H9 (cell line): ENCODE results near the gene CLDN22. TPM values are rescaled to one million over a fixed set of nuclear protein-coding genes. Genes with fewer than 3 reads are reported as not detected.

ENCODE experiments used
- DNase-seq: peaks from one replicate; pipeline ENCODE4 v3.0.0-alpha.2; 2017
- H2AFZ ChIP-seq: one replicate; pipeline ENCODE4 v1.6.1; 2013; ENCODE audit warnings: mild to moderate bottlenecking, low read length, control low read depth, moderate library complexity
- H2AK5ac ChIP-seq: 2 replicates; pipeline ENCODE4 v1.6.1; 2013; ENCODE audit warnings: low read length, control low read depth, mixed read lengths; ENCODE audit not compliant: insufficient read length
- H2BK120ac ChIP-seq: one replicate; pipeline ENCODE4 v1.6.1; 2013; ENCODE audit warnings: low read depth, mild to moderate bottlenecking, low read length, control low read depth, inconsistent platforms; ENCODE audit not compliant: poor library complexity, severe bottlenecking
- H2BK12ac ChIP-seq: 2 replicates; pipeline ENCODE4 v1.6.1; 2013; ENCODE audit warnings: low read length, control low read depth, mixed read lengths, low read depth; ENCODE audit not compliant: insufficient read length
- H2BK15ac ChIP-seq: 2 replicates; pipeline ENCODE4 v1.6.1; 2013; ENCODE audit warnings: low read depth, low read length, control low read depth
- H2BK20ac ChIP-seq: one replicate; pipeline ENCODE4 v1.6.1; 2013; ENCODE audit warnings: low read depth, mild to moderate bottlenecking, low read length, control low read depth, inconsistent platforms; ENCODE audit not compliant: poor library complexity, severe bottlenecking
- H2BK5ac ChIP-seq: 2 replicates; pipeline ENCODE4 v1.6.1; 2013; ENCODE audit warnings: low read length, control low read depth, mixed read lengths; ENCODE audit not compliant: insufficient read length
- H3K14ac ChIP-seq: 2 replicates; pipeline ENCODE4 v1.6.1; 2013; ENCODE audit warnings: low read length, control low read depth; ENCODE audit not compliant: insufficient read depth
- H3K18ac ChIP-seq: 2 replicates; pipeline ENCODE4 v1.6.1; 2013; ENCODE audit warnings: low read depth, mild to moderate bottlenecking, mixed read lengths, low read length, control low read depth; ENCODE audit not compliant: insufficient read length
- H3K23ac ChIP-seq: 2 replicates; pipeline ENCODE4 v1.6.1; 2013; ENCODE audit warnings: low read length, control low read depth, mixed read lengths, low read depth; ENCODE audit not compliant: insufficient read length
- H3K23me2 ChIP-seq: 2 replicates; pipeline ENCODE4 v1.6.1; 2013; ENCODE audit warnings: low read depth, mild to moderate bottlenecking, mixed read lengths, low read length, control low read depth; ENCODE audit not compliant: insufficient read length, poor library complexity, severe bottlenecking
- H3K27ac ChIP-seq: 2 replicates; pipeline ENCODE4 v1.5.1; 2013; ENCODE audit warnings: low read length, control low read depth, mixed read lengths, low read depth; ENCODE audit not compliant: insufficient read length
- H3K27me3 ChIP-seq: 2 replicates; pipeline ENCODE4 v1.6.1; 2013; ENCODE audit warnings: low read length, control low read depth, inconsistent platforms; ENCODE audit not compliant: insufficient read depth
- H3K4ac ChIP-seq: 2 replicates; pipeline ENCODE4 v1.6.1; 2013; ENCODE audit warnings: low read depth, mild to moderate bottlenecking, control low read depth, inconsistent platforms, low read length, moderate library complexity
- H3K4me1 ChIP-seq: 2 replicates; pipeline ENCODE4 v1.6.1; 2013; ENCODE audit warnings: low read length, control low read depth, inconsistent platforms; ENCODE audit not compliant: insufficient read depth
- H3K4me2 ChIP-seq: 2 replicates; pipeline ENCODE4 v1.6.1; 2013; ENCODE audit warnings: low read length, control low read depth, mixed read lengths; ENCODE audit not compliant: insufficient read length, insufficient read depth
- H3K56ac ChIP-seq: 2 replicates; pipeline ENCODE4 v1.6.1; 2013; ENCODE audit warnings: low read depth, mild to moderate bottlenecking, mixed read lengths, low read length, control low read depth; ENCODE audit not compliant: insufficient read length
- H3K79me1 ChIP-seq: 2 replicates; pipeline ENCODE4 v1.6.1; 2013; ENCODE audit warnings: low read depth, mild to moderate bottlenecking, moderate library complexity, low read length, control low read depth, inconsistent platforms; ENCODE audit not compliant: insufficient read depth, poor library complexity, severe bottlenecking
- H3K79me2 ChIP-seq: 2 replicates; pipeline ENCODE4 v1.6.1; 2013; ENCODE audit warnings: low read length, control low read depth, inconsistent platforms; ENCODE audit not compliant: insufficient read depth
- H3K9ac ChIP-seq: 2 replicates; pipeline ENCODE4 v1.6.1; 2013; ENCODE audit warnings: low read length, control low read depth, mixed read lengths; ENCODE audit not compliant: insufficient read length; ENCODE audit errors: extremely low read depth
- H3K9me3 ChIP-seq: one replicate; pipeline ENCODE4 v1.6.1; 2013; ENCODE audit warnings: low read depth, low read length, inconsistent platforms; ENCODE audit not compliant: control insufficient read depth
- H3T11ph ChIP-seq: one replicate; pipeline ENCODE4 v1.6.1; 2013; ENCODE audit warnings: mild to moderate bottlenecking, low read length, control low read depth, inconsistent platforms
- H4K20me1 ChIP-seq: one replicate; pipeline ENCODE4 v1.6.1; 2013; ENCODE audit not compliant: control insufficient read depth, insufficient read length, insufficient read depth
- H4K5ac ChIP-seq: 2 replicates; pipeline ENCODE4 v1.6.1; 2013; ENCODE audit warnings: low read depth, mild to moderate bottlenecking, mixed read lengths, low read length, control low read depth; ENCODE audit not compliant: insufficient read length
- H4K8ac ChIP-seq: replicated peaks from 2 replicates; pipeline ENCODE4 v1.6.1; 2013; ENCODE audit warnings: low read length, control low read depth, mixed read lengths, low read depth; ENCODE audit not compliant: insufficient read length
- H4K91ac ChIP-seq: 2 replicates; pipeline ENCODE4 v1.6.1; 2013; ENCODE audit warnings: low read depth, mild to moderate bottlenecking, moderate library complexity, mixed read lengths, low read length, control low read depth; ENCODE audit not compliant: insufficient read length
- H3K27ac Mint-ChIP-seq, 3 experiments: 2 replicates in 2 of 3; 3 replicates in 1 of 3; pipeline ENCODE4 v1.8.0; 2020 to 2021; ENCODE audit warnings: mixed read lengths in 3 of 3, mild to moderate bottlenecking in 1 of 3, moderate library complexity in 1 of 3
- H3K27me3 Mint-ChIP-seq: 2 replicates; pipeline ENCODE4 v1.8.0; 2021; ENCODE audit warnings: low read depth, mild to moderate bottlenecking, moderate library complexity, mixed read lengths
- H3K36me3 Mint-ChIP-seq, 3 experiments: 2 replicates in 2 of 3; 3 replicates in 1 of 3; pipeline ENCODE4 v1.8.0; 2020 to 2021; ENCODE audit warnings: low read depth in 3 of 3, mixed read lengths in 3 of 3; ENCODE audit not compliant: insufficient read depth in 1 of 3
- H3K4me1 Mint-ChIP-seq, 2 experiments: 2 replicates each; pipeline ENCODE4 v1.8.0; 2020; ENCODE audit warnings: mixed read lengths in 2 of 2
- H3K4me3 Mint-ChIP-seq, 2 experiments: 2 replicates in 1 of 2; 3 replicates in 1 of 2; pipeline ENCODE4 v1.8.0; 2020 to 2021; ENCODE audit warnings: mild to moderate bottlenecking in 2 of 2, mixed read lengths in 2 of 2, moderate library complexity in 1 of 2
- H3K9me3 Mint-ChIP-seq, 2 experiments: 2 replicates in 1 of 2; 3 replicates in 1 of 2; pipeline ENCODE4 v1.8.0; 2020; ENCODE audit warnings: mild to moderate bottlenecking in 2 of 2, mixed read lengths in 2 of 2, moderate library complexity in 1 of 2
- CTCF ChIP-seq: fragments of 200-600 bp; sonication (generic); conservative IDR thresholded peaks from 3 replicates; pipeline ENCODE4 v1.8.0; 2021; ENCODE audit warnings: antibody characterized with exemption, mild to moderate bottlenecking
- WGBS: extraction: QIAGEN DNeasy Blood & Tissue Kit; methylation state at CpG from one replicate; pipeline ENCODE4 v1.1.7; 2013; ENCODE audit warnings: missing lambda C conversion rate, low lambda C conversion rate, mixed read lengths; ENCODE audit not compliant: insufficient read length; ENCODE audit errors: extremely low coverage; 5-methylcytosine and 5-hydroxymethylcytosine counted together
- total RNA-seq: library from RNA; stranded (reverse); gene quantifications from 2 replicates; pipeline ENCODE4 v1.2.1, GENCODE V29; 2021

The CLDN22 gene
- total RNA-seq, 1 experiment from 2014 or later = not detected

DNA sequence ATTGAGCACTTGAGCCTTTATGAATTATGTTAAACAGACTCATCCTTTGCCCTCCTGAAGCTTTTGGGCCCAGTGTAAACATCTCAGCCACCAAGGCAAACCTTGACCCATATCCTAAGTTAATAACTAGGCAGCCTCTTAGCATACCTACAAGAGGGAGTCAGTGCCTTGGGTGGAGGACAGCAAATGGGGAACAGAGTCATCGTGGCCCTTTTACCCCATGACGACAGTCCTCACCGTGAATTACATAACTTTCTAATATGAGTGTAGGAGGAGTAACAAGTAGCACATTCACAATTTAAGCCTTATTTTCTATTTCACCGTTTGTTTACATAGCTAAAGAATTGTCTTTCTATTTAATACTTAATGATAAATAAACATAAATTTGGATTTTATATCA, 16.8 kb downstream of the CLDN22 start:
- Mint-ChIP-seq H3K4me1 (no peaks in the 10 kb centered on the region), H3K4me3 (no peak overlapping the region), H3K36me3 (peaks cover 11 to 39% (median 36%) of the 10 kb centered on the region in 3 experiments), H3K27ac (no peak overlapping the region), H3K9me3 (no peaks in the 10 kb centered on the region), H3K27me3 (no peaks in the 10 kb centered on the region)
- H2AFZ ChIP-seq = no peak overlapping the region
- WGBS = no CpG with 5 or more reads among the region's 4 CpGs
- no peak overlapping the region for H3K9ac ChIP-seq
- no peak overlapping the region for H3K14ac ChIP-seq
- H3K27ac ChIP-seq = no peak overlapping the region
- no peak overlapping the region for H4K8ac ChIP-seq
- H3K18ac ChIP-seq = no peak overlapping the region
- H3T11ph ChIP-seq = no peak overlapping the region
- no peaks in the 10 kb centered on the region for H3K79me2 ChIP-seq
- H2AK5ac ChIP-seq = no peak overlapping the region
- no peak overlapping the region for H4K91ac ChIP-seq
- H3K4me1 ChIP-seq = no peaks in the 10 kb centered on the region
- no peak overlapping the region for H3K56ac ChIP-seq
- no peak overlapping the region for H2BK120ac ChIP-seq
- H3K27me3 ChIP-seq = no peaks in the 10 kb centered on the region
- no peaks in the 10 kb centered on the region for H3K79me1 ChIP-seq
- H3K23me2 ChIP-seq = no peaks in the 10 kb centered on the region
- H2BK5ac ChIP-seq = no peak overlapping the region
- no peaks in the 10 kb centered on the region for H3K9me3 ChIP-seq
- no peak overlapping the region for H2BK15ac ChIP-seq
- H4K5ac ChIP-seq = no peak overlapping the region
- no peak for TF ChIP-seq CTCF
- DNase-seq = no peak
- H3K4ac ChIP-seq = no peak overlapping the region
- H2BK12ac ChIP-seq = no peak overlapping the region
- no peak overlapping the region for H2BK20ac ChIP-seq
- H4K20me1 ChIP-seq = no peaks in the 10 kb centered on the region
- H3K23ac ChIP-seq = no peak overlapping the region
- no peak overlapping the region for H3K4me2 ChIP-seq
